HG03175 (cell line): ENCODE results near the gene SPDYE2.
A peak's percentile ranks its signal among the peaks of the same experiment; 100 is the strongest.
"Not testable (repeated sequence)": the region's sequence is repeated elsewhere in the genome, so short reads cannot be mapped to it uniquely, and the experiment has no call there.

Experiments used
- ATAC-seq: cut with Tn5 transposase; IDR thresholded peaks from one replicate; pipeline ENCODE4 v1.9.1; 2021; ENCODE audit warnings: mild to moderate bottlenecking, moderate library complexity; ENCODE audit not compliant: unreplicated experiment

Gene SPDYE2

GRCh38 chr7:102599699-102600098 lies 48.7 kb downstream of the SPDYE2 start:
- ATAC-seq = not testable (repeated sequence)

- not testable (repeated sequence) for ATAC-seq
These were observed 51.3 kb downstream of the SPDYE2 start for GRCh38 chr7:102602317-102602716.

- not testable (repeated sequence) for ATAC-seq
These were observed 53.6 kb downstream of the SPDYE2 start for GRCh38 chr7:102604431-102605145.

- ATAC-seq = not testable (repeated sequence)
These were observed 55.8 kb downstream of the SPDYE2 start for GRCh38 chr7:102606848-102607247.

- not testable (repeated sequence) for ATAC-seq
These were observed 58.7 kb downstream of the SPDYE2 start for GRCh38 chr7:102609734-102610133.

- not testable (repeated sequence) for ATAC-seq
These were observed 59.4 kb downstream of the SPDYE2 start for GRCh38 chr7:102610441-102610840.

GRCh38 chr7:102611013-102611674 lies 60.1 kb downstream of the SPDYE2 start:
- peak; percentile 44 for ATAC-seq

- ATAC-seq = not testable (repeated sequence)
These were observed 60.8 kb downstream of the SPDYE2 start for GRCh38 chr7:102611675-102612325.
